RWPE1 (cell line): ENCODE data around the gene EMP2.
"Not testable (repeated sequence)": the region's sequence is repeated elsewhere in the genome, so short reads cannot be mapped to it uniquely, and the experiment has no call there.

Source experiments
- CTCF ChIA-PET: fragments of 350-600 bp; sonication (Branson Sonifier 250); formaldehyde crosslinking; extraction: SDS; loops from one replicate; lab custom pipeline; 2021; lab: Yijun Ruan, JAX
- POLR2A ChIA-PET: fragments of 400-600 bp; formaldehyde crosslinking; extraction: SDS; loops from one replicate; lab custom pipeline; 2020; ENCODE audit warnings: antibody characterized with exemption; ENCODE audit not compliant: low non-redundant PET; lab: Yijun Ruan, JAX
- DNase-seq: peaks from one replicate; pipeline ENCODE4 v3.0.0; 2012; ENCODE audit warnings: low spot score
- H3K27ac ChIP-seq: fragments of 450-650 bp; 2 replicates; pipeline ENCODE4 v1.5.1; 2017
- CTCF ChIP-seq: fragments of 450-650 bp; conservative IDR thresholded peaks from 2 replicates; pipeline ENCODE4 v1.5.1; 2017; ENCODE audit warnings: low read depth, mild to moderate bottlenecking

Gene EMP2

GRCh38 chr16:10534748-10535147 is 45.6 kb downstream of the EMP2 start:
- CTCF ChIA-PET = interaction anchor here (0.7 kb wide), 1 partner anchor 74 kb away, joined by 3 read pairs; no protein-coding TSS in a partner anchor
- TF ChIP-seq CTCF = no peak
- no peak for DNase-seq
- POLR2A ChIA-PET = no interaction called here
- no peak overlapping the region for H3K27ac ChIP-seq

DNA sequence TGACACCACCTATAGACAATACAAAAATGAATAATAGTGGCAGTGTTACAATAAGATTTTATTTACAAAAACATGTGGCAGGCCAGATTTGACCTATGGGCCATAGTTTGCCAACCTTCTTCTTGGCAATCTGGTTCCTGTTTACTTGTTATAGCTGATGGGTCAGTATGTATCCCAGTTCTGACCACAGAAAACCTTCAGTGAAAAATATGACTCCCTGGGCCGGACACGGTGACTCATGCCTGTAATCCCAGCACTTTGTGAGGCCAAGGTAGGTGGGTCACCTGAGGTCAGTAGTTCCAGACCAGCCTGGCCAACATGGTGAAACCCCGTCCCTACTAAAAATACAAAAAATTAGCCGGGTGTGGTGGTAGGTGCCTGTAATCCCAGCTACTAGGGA is 46.8 kb downstream of the EMP2 start:
- DNase-seq, POLR2A ChIA-PET: not testable (repeated sequence)
- peak overlapping the region; percentile 37; the same call in 1 of the 2 replicates for H3K27ac ChIP-seq
- CTCF ChIA-PET = interaction anchor here (0.6 kb wide), 1 partner anchor 352 kb away, joined by 3 read pairs; no protein-coding TSS in a partner anchor

GRCh38 chr16:10531582-10531981 is 48.8 kb downstream of the EMP2 start:
- CTCF ChIA-PET = interaction anchor here (0.6 to 1.3 kb wide), 3 partner anchors 22 to 482 kb away, joined by 3 to 4 read pairs (median 4); no protein-coding TSS in a partner anchor
- POLR2A ChIA-PET = no interaction called here
- H3K27ac ChIP-seq = no peak overlapping the region
- no peak for DNase-seq
- TF ChIP-seq CTCF = no peak

GRCh38 chr16:10530685-10531084 is 49.7 kb downstream of the EMP2 start:
- CTCF ChIA-PET = interaction anchor here (0.6 to 1.3 kb wide), 3 partner anchors 21 to 518 kb away, joined by 3 to 4 read pairs (median 4); no protein-coding TSS in a partner anchor
- no peak for TF ChIP-seq CTCF
- no peak overlapping the region for H3K27ac ChIP-seq
- DNase-seq = no peak
- POLR2A ChIA-PET = no interaction called here

- H3K27ac ChIP-seq = no peak overlapping the region
- TF ChIP-seq CTCF = no peak
- DNase-seq = no peak
- CTCF ChIA-PET = interaction anchor here (0.6 to 1.3 kb wide), 5 partner anchors 20 to 519 kb away, joined by 3 to 5 read pairs (median 4); no protein-coding TSS in a partner anchor
- POLR2A ChIA-PET = no interaction called here
These were observed 50.3 kb downstream of the EMP2 start for GRCh38 chr16:10529895-10530669.

DNA sequence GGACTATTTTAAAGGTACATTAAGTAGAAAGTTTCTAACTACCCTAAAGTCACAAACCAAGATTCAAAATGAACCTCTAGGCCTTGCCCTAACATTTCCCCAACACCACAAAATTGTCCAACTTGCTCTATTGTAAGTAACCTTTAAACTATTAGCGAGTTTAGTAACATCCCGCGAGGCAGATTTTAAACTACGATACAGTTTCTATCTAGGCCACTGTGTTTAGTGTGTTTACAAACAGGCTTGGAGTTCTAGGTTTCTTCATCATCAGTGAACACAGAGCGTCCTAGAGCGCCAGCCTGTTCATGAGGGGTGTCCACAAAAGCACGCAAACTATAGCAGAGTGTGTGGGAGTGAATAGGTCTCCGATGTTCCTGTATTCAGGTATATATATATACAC is 51.8 kb downstream of the EMP2 start:
- no peak overlapping the region for H3K27ac ChIP-seq
- no peak for TF ChIP-seq CTCF
- ChIA-PET CTCF (no interaction called here), POLR2A (no interaction called here)
- DNase-seq = no peak

DNA sequence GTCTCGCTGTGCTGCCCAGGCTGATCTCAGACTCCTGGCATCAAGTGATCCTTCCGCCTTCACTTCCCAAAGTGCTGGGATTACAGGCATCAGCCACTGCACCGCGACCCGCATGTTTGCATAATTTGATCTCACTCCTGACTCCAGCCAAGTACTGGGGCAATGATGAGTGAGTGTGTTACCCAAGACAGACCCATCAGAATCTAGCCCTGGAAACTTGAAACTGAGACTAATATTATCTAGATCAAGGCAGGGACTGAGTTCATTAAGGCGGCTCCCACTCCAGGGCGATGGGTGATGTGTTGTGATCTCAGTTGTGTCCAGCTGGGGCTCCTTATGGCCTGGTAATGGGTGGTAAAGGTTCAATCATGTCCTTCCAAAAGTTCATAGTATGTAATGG is 53.4 kb downstream of the EMP2 start:
- no peak for DNase-seq
- no peak overlapping the region for H3K27ac ChIP-seq
- ChIA-PET POLR2A (no interaction called here), CTCF (interaction anchor here (0.6 kb wide), 1 partner anchor 47 kb away, joined by 3 read pairs; no protein-coding TSS in a partner anchor)
- no peak for TF ChIP-seq CTCF
